ENCODE results near the gene NCR1.
"Not testable (repeated sequence)": the region's sequence is repeated elsewhere in the genome, so short reads cannot be mapped to it uniquely, and the experiment has no call there.

Gene NCR1

GRCh38 chr19:54919646-54920563, 14.0 kb downstream of the NCR1 start:
- TF ChIP-seq CTCF (conservative IDR thresholded peaks at IDR 0.05), result peak; percentile 71
- H3K27ac ChIP-seq, result not testable (repeated sequence)

- no peak overlapping the region for H3K27ac ChIP-seq
- TF ChIP-seq ZFX (IDR thresholded peaks at IDR 0.05) (no peak), CTCF (conservative IDR thresholded peaks at IDR 0.05) (no peak)
These were observed 15.1 kb downstream of the NCR1 start for GRCh38 chr19:54921082-54921481.

- H3K27ac ChIP-seq, result no peak overlapping the region
- TF ChIP-seq ZFX (IDR thresholded peaks at IDR 0.05), result no peak
- no peak for TF ChIP-seq CTCF (conservative IDR thresholded peaks at IDR 0.05)
These were observed 17.3 kb downstream of the NCR1 start for GRCh38 chr19:54923276-54923675.

- no peak overlapping the region for H3K27ac ChIP-seq
- TF ChIP-seq CTCF (conservative IDR thresholded peaks at IDR 0.05), result no peak
- no peak for TF ChIP-seq ZFX (IDR thresholded peaks at IDR 0.05)
These were observed 22.4 kb downstream of the NCR1 start for GRCh38 chr19:54928299-54928698.

GRCh38 chr19:54937926-54938325, 32.0 kb downstream of the NCR1 start:
- no peak overlapping the region for H3K27ac ChIP-seq
- TF ChIP-seq CTCF (conservative IDR thresholded peaks at IDR 0.05), result no peak
- TF ChIP-seq ZFX (IDR thresholded peaks at IDR 0.05), result no peak

GRCh38 chr19:54938906-54939305, 33.0 kb downstream of the NCR1 start:
- H3K27ac ChIP-seq, result no peak overlapping the region
- TF ChIP-seq CTCF (conservative IDR thresholded peaks at IDR 0.05) (no peak), ZFX (IDR thresholded peaks at IDR 0.05) (no peak)

- H3K27ac ChIP-seq, result not testable (repeated sequence)
These were observed 33.6 kb downstream of the NCR1 start for GRCh38 chr19:54939538-54939937.

- H3K27ac ChIP-seq, result not testable (repeated sequence)
These were observed 37.9 kb downstream of the NCR1 start for GRCh38 chr19:54943772-54944361.
